ENCODE data around the gene ARHGEF28. TPM values are rescaled to one million over a fixed set of nuclear protein-coding genes. Genes with fewer than 3 reads are reported as not detected.

The ARHGEF28 gene
- polyA plus RNA-seq, 1 experiment = 8.8 TPM

- Histone ChIP-seq H3K9me3 (ENCODE audit: control insufficient read depth, insufficient read depth, low read length) (no peaks in the 10 kb centered on the region), H3K4me3 (ENCODE audit: low read depth, low read length) (no peak overlapping the region), H3K27me3 (ENCODE audit: control insufficient read depth, insufficient read depth, low read length) (no peaks in the 10 kb centered on the region), H3K27ac (ENCODE audit: low read depth, low read length) (no peak overlapping the region)
- no peak for DNase-seq (ENCODE audit: low read depth, low spot score)
- TF ChIP-seq, protein P1, sequence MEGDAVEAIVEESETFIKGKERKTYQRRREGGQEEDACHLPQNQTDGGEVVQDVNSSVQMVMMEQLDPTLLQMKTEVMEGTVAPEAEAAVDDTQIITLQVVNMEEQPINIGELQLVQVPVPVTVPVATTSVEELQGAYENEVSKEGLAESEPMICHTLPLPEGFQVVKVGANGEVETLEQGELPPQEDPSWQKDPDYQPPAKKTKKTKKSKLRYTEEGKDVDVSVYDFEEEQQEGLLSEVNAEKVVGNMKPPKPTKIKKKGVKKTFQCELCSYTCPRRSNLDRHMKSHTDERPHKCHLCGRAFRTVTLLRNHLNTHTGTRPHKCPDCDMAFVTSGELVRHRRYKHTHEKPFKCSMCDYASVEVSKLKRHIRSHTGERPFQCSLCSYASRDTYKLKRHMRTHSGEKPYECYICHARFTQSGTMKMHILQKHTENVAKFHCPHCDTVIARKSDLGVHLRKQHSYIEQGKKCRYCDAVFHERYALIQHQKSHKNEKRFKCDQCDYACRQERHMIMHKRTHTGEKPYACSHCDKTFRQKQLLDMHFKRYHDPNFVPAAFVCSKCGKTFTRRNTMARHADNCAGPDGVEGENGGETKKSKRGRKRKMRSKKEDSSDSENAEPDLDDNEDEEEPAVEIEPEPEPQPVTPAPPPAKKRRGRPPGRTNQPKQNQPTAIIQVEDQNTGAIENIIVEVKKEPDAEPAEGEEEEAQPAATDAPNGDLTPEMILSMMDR (IDR thresholded peaks at IDR 0.05; ENCODE audit: low read depth, low read length) = no peak
- ChIA-PET POLR2A (no interaction called here), CTCF (interaction anchor here (1.2 to 3.7 kb wide), 3 partner anchors 11 to 106 kb away, joined by 3 to 12 read pairs (median 5); no protein-coding TSS in a partner anchor)
Observed at GRCh38 chr5:73678322-73678740, 52.3 kb downstream of the ARHGEF28 start.

DNA sequence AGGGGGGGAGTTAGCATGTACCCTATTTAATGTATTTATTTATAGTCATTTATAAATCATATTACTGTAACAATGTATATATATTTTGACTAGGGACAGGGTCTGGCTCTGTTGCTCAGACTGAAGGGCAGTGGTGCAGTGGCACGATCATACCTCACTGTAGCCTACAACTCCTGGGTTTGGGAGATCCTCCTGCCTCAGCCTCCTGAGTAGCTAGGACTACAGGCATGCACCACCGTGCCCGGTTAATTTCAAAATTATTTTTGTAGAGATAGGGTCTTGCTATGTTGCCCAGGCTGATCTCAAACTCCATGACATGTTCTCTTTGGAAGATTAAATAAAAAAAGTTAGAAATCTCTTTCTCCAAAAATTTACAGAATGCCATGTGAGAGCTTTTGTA is 52.8 kb downstream of the ARHGEF28 start:
- Histone ChIP-seq H3K4me3 (ENCODE audit: low read depth, low read length) (no peak overlapping the region), H3K27ac (ENCODE audit: low read depth, low read length) (no peak overlapping the region), H3K27me3 (ENCODE audit: control insufficient read depth, insufficient read depth, low read length) (no peaks in the 10 kb centered on the region), H3K9me3 (ENCODE audit: control insufficient read depth, insufficient read depth, low read length) (no peaks in the 10 kb centered on the region)
- ChIA-PET POLR2A (no interaction called here), CTCF (interaction anchor here (1.2 to 3.7 kb wide), 3 partner anchors 11 to 105 kb away, joined by 3 to 12 read pairs (median 5); no protein-coding TSS in a partner anchor)
- no peak for DNase-seq (ENCODE audit: low read depth, low spot score)
- TF ChIP-seq, protein P1 (IDR thresholded peaks at IDR 0.05; ENCODE audit: low read depth, low read length) = no peak

GRCh38 chr5:73682176-73682575 is 56.2 kb downstream of the ARHGEF28 start:
- TF ChIP-seq, protein P1 (IDR thresholded peaks at IDR 0.05; ENCODE audit: low read depth, low read length) = no peak
- CTCF ChIA-PET = no interaction called here
- POLR2A ChIA-PET = no interaction called here

GRCh38 chr5:73684691-73685090 is 58.7 kb downstream of the ARHGEF28 start:
- TF ChIP-seq, protein P1 (IDR thresholded peaks at IDR 0.05; ENCODE audit: low read depth, low read length) = no peak
- no peak overlapping the region for H3K4me3 ChIP-seq (ENCODE audit: low read depth, low read length)
- no peak overlapping the region for H3K27ac ChIP-seq (ENCODE audit: low read depth, low read length)
- H3K9me3 ChIP-seq (ENCODE audit: control insufficient read depth, insufficient read depth, low read length) = no peaks in the 10 kb centered on the region
- CTCF ChIA-PET = no interaction called here
- DNase-seq (ENCODE audit: low read depth, low spot score) = no peak
- no peaks in the 10 kb centered on the region for H3K27me3 ChIP-seq (ENCODE audit: control insufficient read depth, insufficient read depth, low read length)
- POLR2A ChIA-PET = no interaction called here

More at GRCh38 chr5:73682176-73682575, 56.2 kb downstream of the ARHGEF28 start:
- Histone ChIP-seq H3K27me3 (ENCODE audit: control insufficient read depth, insufficient read depth, low read length) (no peaks in the 10 kb centered on the region), H3K4me3 (ENCODE audit: low read depth, low read length) (no peak overlapping the region), H3K9me3 (ENCODE audit: control insufficient read depth, insufficient read depth, low read length) (no peaks in the 10 kb centered on the region), H3K27ac (ENCODE audit: low read depth, low read length) (no peak overlapping the region)
- DNase-seq (ENCODE audit: low read depth, low spot score) = no peak

- POLR2A ChIA-PET = no interaction called here
- TF ChIP-seq, protein P1 (IDR thresholded peaks at IDR 0.05; ENCODE audit: low read depth, low read length) = no peak
Observed at GRCh38 chr5:73686912-73687311, 60.9 kb downstream of the ARHGEF28 start.

More at GRCh38 chr5:73686912-73687311, 60.9 kb downstream of the ARHGEF28 start:
- Histone ChIP-seq H3K4me3 (ENCODE audit: low read depth, low read length) (no peak overlapping the region), H3K9me3 (ENCODE audit: control insufficient read depth, insufficient read depth, low read length) (no peaks in the 10 kb centered on the region), H3K27ac (ENCODE audit: low read depth, low read length) (no peak overlapping the region), H3K27me3 (ENCODE audit: control insufficient read depth, insufficient read depth, low read length) (no peaks in the 10 kb centered on the region)
- CTCF ChIA-PET = no interaction called here
- DNase-seq (ENCODE audit: low read depth, low spot score) = no peak

Measured in AG04450 (cell line).